GM19025 (cell line): Measurements from ENCODE around the gene HMGB2.

Experiments
- ATAC-seq: cut with Tn5 transposase; IDR thresholded peaks from one replicate; pipeline ENCODE4 v1.9.1; 2021; ENCODE audit warnings: mild to moderate bottlenecking, low read depth, moderate library complexity; ENCODE audit not compliant: unreplicated experiment

The HMGB2 gene

DNA sequence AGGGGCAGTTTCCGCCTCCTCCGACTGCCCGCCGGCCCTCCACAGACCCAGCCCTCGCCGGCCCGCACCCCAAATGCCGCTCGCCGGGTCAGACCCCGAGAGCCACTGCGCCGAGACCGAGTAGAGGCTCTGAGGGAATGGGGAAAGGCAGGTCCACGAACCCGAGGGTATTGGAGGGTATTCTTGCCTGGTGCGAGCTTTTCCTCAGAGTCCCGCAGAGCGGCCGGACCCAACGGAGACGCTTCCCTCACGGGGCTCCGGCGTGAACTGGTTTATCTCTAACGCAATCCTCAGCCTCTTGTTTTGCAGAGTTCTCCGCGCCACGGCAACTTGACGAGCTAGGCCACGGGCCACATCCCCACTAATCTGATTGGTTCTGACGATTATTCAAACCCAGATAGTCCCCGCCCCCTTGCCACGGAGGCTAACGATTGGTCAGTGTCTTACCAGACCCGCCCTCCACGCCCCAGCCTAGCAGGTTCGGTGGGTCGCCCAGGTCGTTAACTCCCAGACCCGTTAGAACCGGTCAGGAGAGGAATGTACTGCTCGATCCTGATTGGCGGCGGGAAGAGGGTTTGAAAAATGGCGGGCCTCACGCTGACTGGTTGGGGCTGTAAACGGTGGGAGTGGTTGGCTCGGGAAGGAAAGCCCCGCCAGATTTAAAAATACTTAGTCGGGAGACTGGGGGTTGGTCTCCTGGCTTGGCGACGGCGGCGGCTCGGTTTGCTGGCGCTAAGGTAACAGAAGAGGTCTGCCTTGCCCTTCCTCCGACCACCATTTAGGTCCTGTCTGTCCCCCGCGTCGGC, at the start of gene HMGB2:
Gene HMGB2 (minus strand): TSS at position 274 of the 806 bp plus-strand sequence. CDS start 709 bp downstream, outside the sequence.
- peak; percentile 92 for ATAC-seq

DNA sequence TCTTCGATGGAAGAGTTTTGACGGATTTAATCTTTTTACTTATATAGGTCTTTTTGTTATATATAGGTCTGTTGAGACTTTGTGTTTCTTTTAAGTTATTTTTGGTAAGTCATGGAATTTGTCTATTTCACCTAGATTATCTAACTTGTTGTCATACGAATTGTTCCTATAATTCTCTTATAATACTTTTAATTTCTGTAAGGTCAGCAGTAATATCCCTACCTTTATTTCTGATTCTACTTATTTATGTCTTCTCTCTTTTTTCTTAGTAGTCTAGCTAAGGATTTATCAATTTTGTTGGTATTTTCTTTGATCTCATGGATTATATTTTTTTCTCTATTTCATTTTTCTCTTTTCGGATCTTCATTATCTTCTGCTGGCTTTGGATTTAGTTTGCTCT, 48.2 kb upstream of the HMGB2 start:
- no peak for ATAC-seq

DNA sequence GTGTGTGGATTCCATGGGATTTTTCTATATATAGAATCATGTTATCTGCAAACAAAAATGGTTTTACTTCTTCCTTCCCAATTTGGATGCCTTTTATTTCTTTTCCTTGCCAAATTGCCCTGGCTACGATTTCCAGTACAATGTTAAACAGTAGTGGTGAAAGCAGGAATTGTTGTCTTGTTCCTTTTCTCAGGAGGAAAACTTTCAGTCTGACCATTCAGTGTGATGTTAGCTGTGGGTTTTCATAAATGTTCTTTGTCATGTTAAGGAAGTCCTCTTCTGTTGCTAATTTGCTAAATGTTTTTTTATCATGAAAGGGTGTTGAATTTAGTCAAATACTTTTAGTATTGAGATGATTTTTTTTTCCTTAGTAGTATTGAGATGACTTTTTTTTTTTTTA, 47.5 kb upstream of the HMGB2 start:
- no peak for ATAC-seq

- ATAC-seq: no peak
Observed at GRCh38 chr4:173380987-173381386, 46.8 kb upstream of the HMGB2 start.

DNA sequence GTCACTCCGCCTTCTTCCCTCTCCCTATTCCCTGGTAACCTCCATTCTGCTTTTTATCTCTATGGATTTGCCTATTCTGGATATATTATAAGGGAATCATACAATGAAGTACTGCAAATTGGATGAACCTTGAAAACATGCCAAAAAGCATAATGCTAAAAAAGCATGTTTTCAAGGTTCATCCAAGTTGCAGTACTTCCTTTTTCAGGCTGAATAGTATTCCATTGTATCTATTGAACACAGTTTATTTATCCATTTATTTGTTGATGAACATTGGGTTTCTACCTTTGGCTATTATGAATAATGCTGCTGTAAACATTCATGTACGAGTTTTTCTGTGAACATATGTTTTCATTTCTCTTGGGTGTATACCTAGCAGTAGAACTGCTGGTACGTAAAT, 45.8 kb upstream of the HMGB2 start:
- ATAC-seq: no peak

DNA sequence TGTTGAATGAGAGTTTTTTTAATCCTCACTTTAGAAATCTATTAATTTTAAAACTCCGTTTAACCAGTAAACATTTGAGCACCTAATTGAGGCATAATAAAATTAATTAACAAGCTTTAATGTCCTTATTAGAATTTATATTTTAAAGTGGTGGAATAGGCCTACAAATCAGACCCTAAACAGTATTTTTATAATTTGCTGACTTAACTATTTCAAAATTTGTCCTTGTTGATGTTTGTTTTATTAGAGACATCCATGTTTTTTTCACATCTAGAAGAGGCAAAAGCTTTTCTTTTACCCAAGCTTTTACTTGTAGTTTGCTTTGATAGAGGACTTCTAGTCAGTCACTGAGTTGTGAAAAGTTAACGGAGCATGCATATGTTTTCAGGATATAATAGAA, 40.4 kb upstream of the HMGB2 start:
- ATAC-seq: no peak

DNA sequence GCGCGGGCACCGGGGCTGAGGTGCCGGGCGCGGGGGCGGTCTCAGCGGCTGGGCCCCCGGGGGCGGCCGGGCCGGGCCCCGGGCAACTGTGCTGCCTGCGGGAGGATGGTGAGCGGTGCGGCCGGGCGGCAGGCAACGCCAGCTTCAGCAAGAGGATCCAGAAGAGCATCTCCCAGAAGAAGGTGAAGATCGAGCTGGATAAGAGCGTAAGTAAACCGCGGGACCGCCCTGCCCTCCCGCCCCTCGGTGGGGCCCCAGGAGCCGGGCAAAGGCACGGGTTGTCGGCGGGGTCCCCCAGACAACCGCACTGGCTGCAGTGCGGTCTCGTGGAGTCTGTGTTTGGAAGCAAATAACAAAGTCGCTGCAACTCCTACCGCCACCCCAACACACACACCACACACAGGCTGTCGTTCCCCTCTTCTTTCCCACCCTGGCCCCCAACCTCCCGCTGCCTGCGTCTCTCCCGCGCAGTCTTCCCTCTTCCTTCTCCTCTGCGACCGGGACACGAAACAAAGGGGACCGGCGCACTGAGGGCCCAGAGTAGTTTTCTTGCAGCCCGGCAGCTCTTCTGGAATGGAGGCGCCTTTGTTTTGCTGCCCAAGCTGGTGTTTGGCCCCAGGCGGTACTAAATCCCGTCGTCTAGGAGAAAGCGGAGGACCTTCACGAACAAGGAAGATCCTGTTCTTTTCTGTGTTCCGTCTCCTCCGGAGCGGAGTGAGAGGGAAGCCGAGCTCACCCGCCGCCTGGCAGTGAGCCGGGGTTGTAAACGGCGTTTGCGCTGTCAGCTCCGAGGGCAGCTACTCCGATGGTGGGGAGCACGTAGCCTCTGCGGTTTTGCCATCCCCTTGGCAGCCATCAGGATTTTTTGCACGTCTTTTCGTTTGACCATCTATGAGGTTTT, 37.4 kb upstream of the HMGB2 start:
- ATAC-seq: peak; percentile 25

DNA sequence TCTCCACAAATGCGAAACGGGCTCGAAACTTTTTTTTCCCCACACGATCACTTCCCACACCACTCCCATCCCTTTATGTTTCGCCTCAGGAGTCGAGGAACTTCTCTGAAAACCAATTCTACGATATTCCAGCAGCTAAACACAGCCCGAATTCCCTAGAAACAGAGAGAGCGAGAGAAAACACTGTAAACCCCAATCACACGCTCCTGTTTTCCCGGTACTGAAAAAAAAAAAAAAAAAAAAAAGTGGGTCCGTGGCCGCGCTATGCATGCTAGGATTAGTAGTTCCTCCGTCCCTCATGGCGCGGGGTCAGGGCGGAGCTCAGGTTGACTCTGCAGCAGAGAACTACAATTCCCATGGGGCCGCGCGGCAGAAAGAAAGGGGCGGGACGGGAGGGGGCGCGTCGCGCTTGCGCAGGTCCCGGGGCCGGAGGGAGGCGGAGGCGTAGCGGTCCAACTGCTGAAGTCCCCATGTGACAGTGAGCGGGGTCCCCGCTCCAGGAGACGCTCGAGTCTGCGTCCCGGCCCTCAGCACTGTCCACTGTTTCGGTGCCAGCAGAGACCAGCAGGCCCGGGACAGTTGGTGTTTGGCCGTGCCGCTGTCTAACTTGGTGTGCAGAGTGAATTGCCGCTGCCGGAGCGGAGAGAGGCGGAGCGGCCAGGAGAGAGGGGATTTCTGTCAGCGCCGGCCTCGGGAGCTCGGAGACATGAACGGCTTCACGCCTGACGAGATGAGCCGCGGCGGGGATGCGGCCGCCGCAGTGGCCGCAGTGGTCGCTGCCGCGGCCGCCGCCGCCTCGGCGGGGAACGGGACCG, 36.5 kb upstream of the HMGB2 start, which contains the start of gene SAP30:
Gene SAP30 (plus strand): TSS at position 478 of the 815 bp plus-strand sequence. CDS start 229 bp downstream, at position 707.
- ATAC-seq: peak; percentile 75

- ATAC-seq: no peak
Observed at GRCh38 chr4:173370130-173370476, 35.9 kb upstream of the HMGB2 start.

- ATAC-seq: no peak
Observed at GRCh38 chr4:173367946-173368345, 33.8 kb upstream of the HMGB2 start.

DNA sequence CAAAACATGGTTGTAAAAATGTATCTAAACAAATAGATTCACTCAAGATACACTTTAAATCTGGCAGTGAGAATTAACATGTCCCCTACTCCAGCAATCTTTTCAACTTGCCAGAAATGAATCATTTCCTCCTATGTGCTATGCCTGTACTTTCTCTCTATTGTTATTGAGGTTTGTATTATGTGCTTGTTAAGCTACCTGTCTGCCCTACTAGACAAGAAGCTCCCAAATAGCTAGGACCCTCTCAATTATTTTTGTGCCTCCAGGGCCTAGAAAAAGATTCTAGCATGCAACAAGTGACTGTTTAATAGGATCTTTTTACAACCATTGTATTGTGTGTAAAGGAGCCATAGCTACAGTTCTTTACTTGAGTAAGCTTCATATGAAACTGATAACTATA, 33.1 kb upstream of the HMGB2 start:
- ATAC-seq: no peak

DNA sequence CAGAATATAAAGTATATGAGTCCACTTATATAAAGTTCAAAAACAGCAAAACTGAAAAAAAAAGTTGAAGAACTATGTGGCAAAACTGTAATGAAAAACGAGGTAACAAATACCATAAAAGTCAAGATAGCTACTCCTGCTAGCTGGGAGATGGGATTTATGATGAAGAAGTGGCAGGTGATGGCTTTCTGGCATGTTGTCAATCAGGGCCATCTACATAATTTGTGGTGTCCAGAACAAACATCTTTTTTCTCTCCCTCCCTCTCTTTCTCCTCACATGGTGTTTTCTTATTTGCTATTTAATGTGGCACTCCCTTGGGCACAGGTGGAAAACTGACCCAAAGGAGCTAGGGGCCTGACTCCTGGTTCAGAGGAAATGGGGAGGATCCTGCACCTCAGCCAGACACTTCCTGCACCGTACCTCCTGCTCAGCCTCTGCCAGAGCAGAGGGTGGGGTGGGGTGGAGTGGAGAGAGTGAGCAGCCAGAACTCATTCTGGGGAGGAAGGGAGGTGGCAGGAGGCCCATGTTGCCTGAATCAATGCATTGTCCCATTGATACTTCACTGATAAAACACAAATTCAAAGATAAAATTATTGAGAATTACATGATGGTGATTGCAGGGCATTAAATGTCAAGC, 31.3 kb upstream of the HMGB2 start:
- ATAC-seq: no peak

- ATAC-seq: no peak
Observed at GRCh38 chr4:173362666-173363065, 28.5 kb upstream of the HMGB2 start.

DNA sequence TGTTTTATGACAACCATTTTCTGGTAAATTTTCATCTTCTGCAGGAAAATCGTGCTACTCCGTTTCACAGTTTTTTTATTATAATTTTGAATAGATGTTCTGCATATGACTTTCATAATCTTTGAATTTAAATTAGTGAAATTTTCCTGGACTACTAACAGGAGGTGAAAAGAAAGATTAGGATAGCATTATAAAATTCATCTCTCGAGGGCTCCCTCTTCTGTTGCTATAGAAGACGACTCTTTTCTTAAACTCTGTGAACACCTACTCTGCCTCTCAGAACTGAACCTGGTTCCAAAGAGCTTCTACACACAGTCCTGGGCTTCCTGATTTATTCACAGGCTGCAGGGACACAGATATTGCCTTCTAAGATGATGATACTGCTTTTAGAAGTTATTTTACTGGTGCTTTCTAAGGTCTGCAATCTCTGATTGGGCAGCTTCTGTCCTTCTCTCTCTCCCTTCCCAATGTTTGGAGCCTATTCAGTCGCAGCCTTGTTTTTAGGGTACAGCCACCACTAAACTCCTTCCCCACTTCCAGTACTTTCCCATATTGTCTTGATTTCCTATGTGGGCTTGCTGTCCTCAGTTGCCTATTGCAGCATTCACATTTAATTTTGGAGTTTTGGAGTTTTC, 26.5 kb upstream of the HMGB2 start:
- no peak for ATAC-seq

- no peak for ATAC-seq
Observed at GRCh38 chr4:173357939-173358338, 23.8 kb upstream of the HMGB2 start.

GRCh38 chr4:173347467-173347866, 13.3 kb upstream of the HMGB2 start:
- no peak for ATAC-seq

DNA sequence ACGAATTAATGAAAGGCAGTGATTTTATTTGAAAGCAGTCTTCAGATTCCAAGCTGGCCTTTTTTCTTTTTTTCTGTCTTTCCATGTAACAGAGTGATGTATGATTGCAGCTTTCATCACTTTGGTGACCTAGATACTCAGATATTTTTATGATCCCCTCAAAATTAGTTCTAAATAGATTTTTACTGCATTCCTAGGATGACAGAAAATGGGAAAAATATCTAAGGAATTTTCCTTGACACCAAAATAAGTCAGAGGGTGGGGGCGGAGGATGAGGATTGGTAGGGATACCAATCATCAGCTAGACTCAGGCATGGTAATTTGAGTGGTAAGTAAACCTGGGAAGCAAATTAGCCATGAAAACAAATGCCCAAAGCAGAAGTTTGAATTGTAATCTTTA, 11.9 kb upstream of the HMGB2 start:
- ATAC-seq: no peak

DNA sequence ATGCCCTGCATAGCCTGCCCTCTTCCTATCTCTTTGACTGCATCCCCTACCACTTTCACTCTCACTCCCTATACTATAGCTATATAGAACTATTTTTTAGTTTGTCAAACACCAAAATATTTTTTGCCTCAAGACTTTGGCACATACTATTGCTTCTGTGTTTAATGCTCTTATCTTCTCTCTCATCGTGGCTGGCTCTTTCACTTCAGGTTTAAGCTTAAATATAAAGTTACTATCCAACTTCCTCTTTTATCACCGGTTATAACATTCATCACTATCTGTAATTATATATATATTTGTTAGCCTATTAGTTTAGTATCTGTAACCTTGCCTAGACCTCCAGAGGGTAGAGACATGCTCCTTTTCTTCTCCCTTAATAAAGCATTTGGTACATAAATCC, 11.5 kb upstream of the HMGB2 start:
- no peak for ATAC-seq

DNA sequence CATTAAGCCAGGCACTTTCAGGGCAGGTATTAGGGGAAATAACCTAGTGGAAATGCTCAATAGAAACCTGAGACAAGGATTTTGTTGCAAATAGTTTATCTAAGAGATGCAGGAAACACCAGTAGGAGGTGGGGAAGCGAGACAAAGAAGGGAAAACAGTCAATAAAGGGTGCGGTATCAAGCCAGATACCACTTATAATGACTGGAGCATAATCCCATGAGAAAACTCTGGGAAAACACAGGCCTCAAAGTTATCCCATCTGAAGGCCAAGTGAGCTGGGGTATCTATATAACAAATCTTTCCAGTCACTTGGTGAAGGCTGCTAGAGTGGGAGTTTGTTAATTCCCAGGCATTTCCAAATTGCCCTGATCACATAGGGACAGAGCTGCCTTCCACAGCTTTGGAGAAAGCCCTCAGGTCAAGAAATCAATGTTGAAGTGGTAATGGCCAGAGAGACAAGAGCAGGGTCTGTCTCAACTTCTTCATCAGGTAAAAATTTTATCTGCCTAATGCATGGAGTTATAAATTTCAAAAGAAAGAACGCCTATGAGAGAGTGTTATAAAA, 9.8 kb upstream of the HMGB2 start:
- no peak for ATAC-seq
